HepG2 (cell line): Measurements from ENCODE around the gene PYCARD. TPM values are rescaled to one million over a fixed set of nuclear protein-coding genes. Genes with fewer than 3 reads are reported as not detected.

Experiments
- ATAC-seq: fragments of 200-7000 bp; cut with Tn5 transposase; 3 replicates; pipeline ENCODE4 v1.9.1; 2020; ENCODE audit warnings: mild to moderate bottlenecking, moderate library complexity
- BruUV-seq: library from RNA; stranded (reverse); fragments of 400-500 nt; replicated peaks from 2 replicates; lab custom pipeline; 2021; lab: Mats Ljungman, UMichigan
- CTCF ChIA-PET: fragments of 300-600 bp; formaldehyde crosslinking; extraction: SDS; loops from one replicate; lab custom pipeline; 2021; ENCODE audit warnings: low total read pairs, inconsistent platforms, low intra/inter-chr PET ratio; lab: Yijun Ruan, JAX
- POLR2A ChIA-PET: fragments of 350-600 bp; sonication (Branson Sonifier 250); formaldehyde crosslinking; loops from one replicate; lab custom pipeline; 2020; ENCODE audit warnings: antibody characterized with exemption, inconsistent platforms; lab: Yijun Ruan, JAX
- DNase-seq: peaks from one replicate; pipeline ENCODE4 v3.0.0-alpha.2; 2015; ENCODE audit warnings: low spot score
- FAIRE-seq: peaks from 3 replicates; lab custom pipeline; 2011; peaks lifted over from hg19 to GRCh38; lab: Jason Lieb, UNC
- H2AFZ ChIP-seq: one replicate; pipeline ENCODE4 v1.6.1; 2011; ENCODE audit warnings: low read length, inconsistent platforms
- H3K27ac ChIP-seq: fragments of 300-600 bp; 3 replicates; pipeline ENCODE4 v1.8.0; 2011; ENCODE audit warnings: mixed run types, mild to moderate bottlenecking, mixed read lengths, low read length, inconsistent platforms; ENCODE audit not compliant: insufficient read depth; ENCODE audit errors: extremely low read length
- H3K27me3 ChIP-seq, 2 experiments: fragments of 200-600 bp in 1 of 2; 2 replicates in 1 of 2; 3 replicates in 1 of 2; pipeline versions ENCODE4 v1.6.0 to v1.8.0; 2011; ENCODE audit warnings: low read length in 2 of 2, mild to moderate bottlenecking in 2 of 2, moderate library complexity in 2 of 2, inconsistent platforms in 1 of 2; ENCODE audit not compliant: insufficient read depth in 2 of 2, control insufficient read depth in 1 of 2
- H3K36me3 ChIP-seq, 2 experiments: fragments of 200-600 bp in 1 of 2; replicated peaks in 1 of 2; 2 replicates in 1 of 2; 3 replicates in 1 of 2; pipeline versions ENCODE4 v1.5.1 to v1.8.0; 2011; ENCODE audit warnings: low read length in 2 of 2, inconsistent platforms in 1 of 2; ENCODE audit not compliant: insufficient read depth in 2 of 2, control insufficient read depth in 1 of 2
- H3K4me1 ChIP-seq: 2 replicates; pipeline ENCODE4 v1.5.1; 2012; ENCODE audit warnings: low read length, inconsistent platforms; ENCODE audit not compliant: insufficient read depth
- H3K4me2 ChIP-seq: 2 replicates; pipeline ENCODE4 v1.6.0; 2011; ENCODE audit warnings: low read depth, low read length, inconsistent platforms
- H3K4me3 ChIP-seq, 3 experiments: fragments of 200-600 bp in 1 of 3; sonication (generic), shearing (Covaris generic) in 1 of 3; replicated peaks in 1 of 3; 2 replicates each; pipeline ENCODE4 v1.5.1; 2011 to 2016; ENCODE audit warnings: low read length in 3 of 3, inconsistent platforms in 2 of 3, low read depth in 2 of 3, mild to moderate bottlenecking in 2 of 3, control low read depth in 1 of 3, mixed read lengths in 1 of 3; ENCODE audit not compliant: insufficient read depth in 1 of 3
- H3K79me2 ChIP-seq: one replicate; pipeline ENCODE4 v1.6.1; 2011; ENCODE audit warnings: low read length, inconsistent platforms; ENCODE audit not compliant: insufficient read depth
- H3K9ac ChIP-seq: 2 replicates; pipeline ENCODE4 v1.6.0; 2011; ENCODE audit warnings: mild to moderate bottlenecking, low read depth, low read length, inconsistent platforms; ENCODE audit not compliant: insufficient read depth
- H3K9me3 ChIP-seq: 2 replicates; pipeline ENCODE4 v1.5.1; 2012; ENCODE audit warnings: mild to moderate bottlenecking, low read length
- H4K20me1 ChIP-seq: 2 replicates; pipeline ENCODE4 v1.6.0; 2011; ENCODE audit warnings: inconsistent platforms, mild to moderate bottlenecking, low read length, moderate library complexity; ENCODE audit not compliant: insufficient read depth
- BCL3 ChIP-seq: sonication (generic); formaldehyde crosslinking; IDR thresholded peaks from 2 replicates; pipeline ENCODE4 v1.5.1; 2020; ENCODE audit warnings: mild to moderate bottlenecking, missing genetic modification reagents, moderate library complexity
- CHD2 ChIP-seq: IDR thresholded peaks from 2 replicates; pipeline ENCODE4 v1.6.1; 2011; ENCODE audit warnings: low read depth, low read length, improper control_type of control experiment
- ELF1 ChIP-seq: sonication (generic); formaldehyde crosslinking; IDR thresholded peaks from 2 replicates; pipeline ENCODE4 v1.4.0; 2020; ENCODE audit warnings: missing genetic modification reagents
- HOXA3 ChIP-seq: sonication (generic); formaldehyde crosslinking; IDR thresholded peaks from 2 replicates; pipeline ENCODE4 v1.5.0; 2020; ENCODE audit warnings: missing genetic modification reagents
- NFYB ChIP-seq: sonication (generic); formaldehyde crosslinking; IDR thresholded peaks from 2 replicates; pipeline ENCODE4 v1.4.0; 2020; ENCODE audit warnings: missing genetic modification reagents
- POLR2AphosphoS5 ChIP-seq: IDR thresholded peaks from 2 replicates; pipeline ENCODE4 v1.6.1; 2012; ENCODE audit warnings: low read depth, low read length
- REL ChIP-seq: sonication (generic); formaldehyde crosslinking; conservative IDR thresholded peaks from 2 replicates; pipeline ENCODE4 v1.8.0; 2022; ENCODE audit warnings: mild to moderate bottlenecking, missing genetic modification reagents, moderate library complexity
- SMARCE1 ChIP-seq: fragments of 450-650 bp; IDR thresholded peaks from 2 replicates; pipeline ENCODE4 v1.6.1; 2017; ENCODE audit warnings: borderline replicate concordance
- SOX13 ChIP-seq, 3 experiments: fragments of 450-650 bp in 1 of 3; sonication (generic) in 1 of 3; formaldehyde crosslinking in 1 of 3; IDR thresholded peaks in 2 of 3; conservative IDR thresholded peaks in 1 of 3; 2 replicates each; pipeline versions ENCODE4 v1.5.0 to v1.6.1; 2016 to 2020; ENCODE audit warnings: antibody characterized with exemption in 1 of 3, mild to moderate bottlenecking in 1 of 3, missing compliant biosample characterization in 1 of 3, missing genetic modification reagents in 1 of 3, moderate library complexity in 1 of 3
- ZBTB46 ChIP-seq: sonication (generic); formaldehyde crosslinking; IDR thresholded peaks from 2 replicates; pipeline ENCODE4 v1.4.0; 2020; ENCODE audit warnings: mild to moderate bottlenecking, missing genetic modification reagents, borderline replicate concordance
- ZNF10 ChIP-seq: sonication (generic); formaldehyde crosslinking; IDR thresholded peaks from 2 replicates; pipeline ENCODE4 v1.4.0; 2020; ENCODE audit warnings: mild to moderate bottlenecking, low read depth, missing genetic modification reagents, borderline replicate concordance
- ZNF570 ChIP-seq: sonication (generic); formaldehyde crosslinking; IDR thresholded peaks from 2 replicates; pipeline ENCODE4 v1.4.0; 2020; ENCODE audit warnings: mild to moderate bottlenecking, missing genetic modification reagents, borderline replicate concordance
- ZNF678 ChIP-seq: sonication (generic); formaldehyde crosslinking; IDR thresholded peaks from 2 replicates; pipeline ENCODE4 v1.4.0; 2020; ENCODE audit warnings: mild to moderate bottlenecking, missing genetic modification reagents
- ZNF747 ChIP-seq: sonication (generic); formaldehyde crosslinking; IDR thresholded peaks from 2 replicates; pipeline ENCODE4 v1.8.1; 2023; ENCODE audit warnings: missing genetic modification reagents, mild to moderate bottlenecking, borderline replicate concordance
- ZNF775 ChIP-seq: sonication (generic); formaldehyde crosslinking; IDR thresholded peaks from 2 replicates; pipeline ENCODE4 v1.4.0; 2020; ENCODE audit warnings: missing genetic modification reagents, mild to moderate bottlenecking, moderate library complexity, borderline replicate concordance
- ZNF780A ChIP-seq: sonication (generic); formaldehyde crosslinking; IDR thresholded peaks from 2 replicates; pipeline ENCODE4 v1.8.0; 2022; ENCODE audit warnings: mild to moderate bottlenecking, missing genetic modification reagents, moderate library complexity
- ZNF850 ChIP-seq: sonication (generic); formaldehyde crosslinking; conservative IDR thresholded peaks from 2 replicates; pipeline ENCODE4 v1.9.0; 2021; ENCODE audit warnings: mild to moderate bottlenecking, missing genetic modification reagents
- WGBS: methylation state at CpG from one replicate; pipeline ENCODE4 v1.1.6; 2017; ENCODE audit warnings: low lambda C conversion rate; 5-methylcytosine and 5-hydroxymethylcytosine counted together
- in situ Hi-C: cut with HindIII; loops from 2 replicates; pipeline ENCODE4 v1.10.0; 2017; ENCODE audit warnings: low pct_unique_long_range_greater_than_20kb; ENCODE audit not compliant: extremely low pct_ligation_motif_present
- intact Hi-C: fragments of 100-400 bp; cut with micrococcal nuclease; formaldehyde crosslinking; loops from one replicate; pipeline ENCODE4 v1.10.0; 2022; ENCODE audit not compliant: unreplicated experiment
- polyA plus RNA-seq, 8 experiments: library from polyadenylated mRNA; depleted of rRNA in 3 of 8; stranded (reverse) in 7 of 8; unstranded in 1 of 8; fragments of >200 nt; fragmentation: Illumina TruSeq in 4 of 8; extraction: Trizol in 4 of 8; gene quantifications; 2 replicates each; pipeline versions ENCODE4 v1.2.1 to v1.2.3, GENCODE V29; 2011 to 2016; ENCODE audit warnings: low read depth in 4 of 8, missing spikeins in 1 of 8, mixed read lengths in 1 of 8; ENCODE audit not compliant: insufficient read depth in 1 of 8
- total RNA-seq, 5 experiments: library from RNA; depleted of rRNA; stranded (reverse); fragments of >200 nt; fragmentation: Illumina TruSeq; extraction: Trizol; gene quantifications; 2 replicates each; pipeline ENCODE4 v1.2.3, GENCODE V29; 2016; ENCODE audit warnings: low read depth in 1 of 5
- TF ChIP-seq, protein P1 (sequence below): sonication (generic); formaldehyde crosslinking; IDR thresholded peaks from 2 replicates; pipeline ENCODE4 v1.4.0; 2020; ENCODE audit warnings: mild to moderate bottlenecking, missing genetic modification reagents

Gene PYCARD
- total and polyA plus RNA-seq, 2 of the 13 experiments (the other 11 are each of a cell fraction or from before 2014, with no cell fraction given): 4.8 to 9.2 TPM

- no peaks in the 10 kb centered on the region for H3K9me3 ChIP-seq
- BruUV-seq: no TSS peak
- 64% methylated on average over 39 of the region's 58 CpGs for WGBS
- no peak overlapping the region for H2AFZ ChIP-seq
- peak overlapping the region in 1 of 3 experiments; percentile 69; a peak in 1 of 6 replicates for H3K4me3 ChIP-seq
- POLR2A ChIA-PET: interaction anchor here (2.3 kb wide), 1 partner anchor 35 kb away, joined by 11 read pairs; the partner anchor contains the start of gene FUS
- H3K79me2 ChIP-seq: no peaks in the 10 kb centered on the region
- in situ Hi-C loops: loop anchor here (25.0 kb wide), 2 partner anchors 223 to 648 kb away; partner anchors contain the start of genes COX6A2, ZNF267 and ZNF843
- intact Hi-C loops: no loop called here
- H3K36me3 ChIP-seq: no peaks in the 10 kb centered on the region
- ATAC-seq (no peak; the same call in 2 of the 3 replicates), FAIRE-seq (no peak), DNase-seq (no peak)
- H4K20me1 ChIP-seq: no peaks in the 10 kb centered on the region
- CTCF ChIA-PET: no interaction called here
- no peak overlapping the region for H3K27ac ChIP-seq
- no peak overlapping the region; the same call in 1 of the 2 replicates for H3K4me2 ChIP-seq
- peaks cover 12% of the 10 kb centered on the region for H3K4me1 ChIP-seq
- no peak overlapping the region for H3K9ac ChIP-seq
- H3K27me3 ChIP-seq: peaks cover 18 to 57% of the 10 kb centered on the region in 2 experiments
- TF ChIP-seq ZNF747 (CRISPR knock-in tag): no peak
- no peak for TF ChIP-seq ZNF10 (CRISPR knock-in tag)
- TF ChIP-seq ZNF775: no peak
- TF ChIP-seq ZNF850: no peak
- TF ChIP-seq ZNF570 (CRISPR knock-in tag): no peak
- TF ChIP-seq, protein P1, sequence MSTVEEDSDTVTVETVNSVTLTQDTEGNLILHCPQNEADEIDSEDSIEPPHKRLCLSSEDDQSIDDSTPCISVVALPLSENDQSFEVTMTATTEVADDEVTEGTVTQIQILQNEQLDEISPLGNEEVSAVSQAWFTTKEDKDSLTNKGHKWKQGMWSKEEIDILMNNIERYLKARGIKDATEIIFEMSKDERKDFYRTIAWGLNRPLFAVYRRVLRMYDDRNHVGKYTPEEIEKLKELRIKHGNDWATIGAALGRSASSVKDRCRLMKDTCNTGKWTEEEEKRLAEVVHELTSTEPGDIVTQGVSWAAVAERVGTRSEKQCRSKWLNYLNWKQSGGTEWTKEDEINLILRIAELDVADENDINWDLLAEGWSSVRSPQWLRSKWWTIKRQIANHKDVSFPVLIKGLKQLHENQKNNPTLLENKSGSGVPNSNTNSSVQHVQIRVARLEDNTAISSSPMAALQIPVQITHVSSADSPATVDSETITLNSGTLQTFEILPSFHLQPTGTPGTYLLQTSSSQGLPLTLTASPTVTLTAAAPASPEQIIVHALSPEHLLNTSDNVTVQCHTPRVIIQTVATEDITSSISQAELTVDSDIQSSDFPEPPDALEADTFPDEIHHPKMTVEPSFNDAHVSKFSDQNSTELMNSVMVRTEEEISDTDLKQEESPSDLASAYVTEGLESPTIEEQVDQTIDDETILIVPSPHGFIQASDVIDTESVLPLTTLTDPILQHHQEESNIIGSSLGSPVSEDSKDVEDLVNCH (CRISPR knock-in tag): no peak
- no peak for TF ChIP-seq ZNF678 (CRISPR knock-in tag)
- no peak for TF ChIP-seq SMARCE1
- no peak for TF ChIP-seq ZNF780A
- no peak for TF ChIP-seq SOX13 (IDR thresholded peaks at IDR 0.05)
- no peak for TF ChIP-seq SOX13 (CRISPR knock-in tag; conservative IDR thresholded peaks at IDR 0.05 in 1 of 2, IDR thresholded peaks at IDR 0.05 in 1 of 2)
- TF ChIP-seq ZBTB46: no peak
- TF ChIP-seq CHD2: no peak
- no peak for TF ChIP-seq HOXA3 (CRISPR knock-in tag)
- TF ChIP-seq POLR2AphosphoS5: no peak
- TF ChIP-seq BCL3 (CRISPR knock-in tag): no peak
- no peak for TF ChIP-seq NFYB (CRISPR knock-in tag)
- TF ChIP-seq ELF1 (CRISPR knock-in tag): no peak
- no peak for TF ChIP-seq REL
Measured at GRCh38 chr16:31214708-31215286, 12.2 kb upstream of the PYCARD start.
